A549 (cell line): Measurements from ENCODE around the gene RASD2. TPM values are rescaled to one million over a fixed set of nuclear protein-coding genes. Genes with fewer than 3 reads are reported as not detected.

Experiments used
- ATAC-seq, 2 experiments: fragments of 200-7000 bp in 1 of 2; fragments of >200 bp in 1 of 2; cut with Nextera tagmentation in 1 of 2; cut with Tn5 transposase in 1 of 2; 3 replicates each; pipeline versions ENCODE4 v1.8.0 to v1.9.1; 2018 to 2020; ENCODE audit warnings: mild to moderate bottlenecking in 1 of 2, moderate library complexity in 1 of 2
- CTCF ChIA-PET: fragments of 300-600 bp; sonication (Branson Sonifier 250); formaldehyde crosslinking; extraction: SDS; loops from one replicate; lab custom pipeline; 2021; ENCODE audit warnings: antibody characterized with exemption, inconsistent platforms; lab: Yijun Ruan, JAX
- POLR2A ChIA-PET: fragments of 350-600 bp; formaldehyde crosslinking; extraction: SDS; loops from one replicate; lab custom pipeline; 2021; ENCODE audit warnings: antibody characterized with exemption, inconsistent platforms; lab: Yijun Ruan, JAX
- DNase-seq, 2 experiments: peaks; one replicate each; pipeline versions ENCODE4 v3.0.0 to v3.0.0-alpha.2; 2011 to 2016; ENCODE audit warnings: low read depth in 1 of 2, low spot score in 1 of 2
- FAIRE-seq: peaks from 2 replicates; lab custom pipeline; 2011; peaks lifted over from hg19 to GRCh38; lab: Jason Lieb, UNC
- H3K27ac ChIP-seq, 2 experiments: fragments of >200 bp; sonication (Bioruptor Twin); formaldehyde crosslinking; 3 replicates each; pipeline ENCODE4 v1.5.1; 2016 to 2017
- H3K4me1 ChIP-seq: fragments of >200 bp; sonication (Bioruptor Twin); formaldehyde crosslinking; 3 replicates; pipeline ENCODE4 v1.6.1; 2016
- H3K4me2 ChIP-seq: fragments of >200 bp; sonication (Bioruptor Twin); formaldehyde crosslinking; 3 replicates; pipeline ENCODE4 v1.6.1; 2016
- H3K4me3 ChIP-seq: fragments of >200 bp; sonication (Bioruptor Twin); formaldehyde crosslinking; 3 replicates; pipeline ENCODE4 v1.5.1; 2016
- H3K9me3 ChIP-seq: fragments of >200 bp; sonication (Bioruptor Twin); formaldehyde crosslinking; 3 replicates; pipeline ENCODE4 v1.6.1; 2016
- CBX2 ChIP-seq: fragments of 200-600 bp; sonication (generic); IDR thresholded peaks from 2 replicates; pipeline ENCODE4 v1.6.1; 2016; ENCODE audit warnings: low read depth, mild to moderate bottlenecking, borderline replicate concordance
- CTCF ChIP-seq: fragments of >200 bp; sonication (Bioruptor Twin); formaldehyde crosslinking; IDR thresholded peaks from 3 replicates; pipeline ENCODE4 v1.5.1; 2016
- EHMT2 ChIP-seq: fragments of 200-600 bp; sonication (generic); IDR thresholded peaks from 2 replicates; pipeline ENCODE4 v1.6.1; 2016; ENCODE audit warnings: antibody characterized with exemption, low read depth, mild to moderate bottlenecking, moderate library complexity
- ELK1 ChIP-seq: fragments of 150-350 bp; IDR thresholded peaks from 2 replicates; pipeline ENCODE4 v1.6.1; 2014; ENCODE audit warnings: low read depth, mild to moderate bottlenecking, low read length
- EP300 ChIP-seq, 2 experiments: fragments of >200 bp; sonication (Bioruptor Twin); formaldehyde crosslinking; IDR thresholded peaks; 2 replicates in 1 of 2; 3 replicates in 1 of 2; pipeline ENCODE4 v1.6.1; 2016 to 2017
- FOSL2 ChIP-seq, 2 experiments: fragments of 450-650 bp in 1 of 2; fragments of >200 bp in 1 of 2; sonication (Bioruptor Twin) in 1 of 2; formaldehyde crosslinking; IDR thresholded peaks; 2 replicates each; pipeline versions ENCODE4 v1.5.0 to v1.6.1; 2016 to 2020; ENCODE audit warnings: mild to moderate bottlenecking in 1 of 2, moderate library complexity in 1 of 2
- FOXS1 ChIP-seq: fragments of 250-450 bp; sonication (Bioruptor Pico); IDR thresholded peaks from 2 replicates; pipeline ENCODE4 v1.5.0; 2020; ENCODE audit warnings: mild to moderate bottlenecking, moderate library complexity
- GATA3 ChIP-seq: IDR thresholded peaks from 2 replicates; pipeline ENCODE4 v1.6.1; 2012; ENCODE audit warnings: borderline replicate concordance
- HOXB13 ChIP-seq: fragments of 250-450 bp; sonication (Bioruptor Pico); IDR thresholded peaks from 2 replicates; pipeline ENCODE4 v1.5.0; 2020; ENCODE audit warnings: low read depth, mild to moderate bottlenecking, moderate library complexity
- JUNB ChIP-seq: fragments of >200 bp; sonication (Bioruptor Twin); formaldehyde crosslinking; IDR thresholded peaks from 2 replicates; pipeline ENCODE4 v1.6.1; 2016
- KDM1A ChIP-seq: fragments of 200-600 bp; sonication (generic); IDR thresholded peaks from 2 replicates; pipeline ENCODE4 v1.6.1; 2016; ENCODE audit warnings: low read depth, mild to moderate bottlenecking
- KDM5A ChIP-seq: fragments of 200-600 bp; sonication (generic); IDR thresholded peaks from 2 replicates; pipeline ENCODE4 v1.6.1; 2016; ENCODE audit warnings: antibody characterized with exemption, mild to moderate bottlenecking
- MAZ ChIP-seq: fragments of 150-350 bp; IDR thresholded peaks from 2 replicates; pipeline ENCODE4 v1.6.1; 2014; ENCODE audit warnings: antibody characterized with exemption, low read depth, low read length, borderline replicate concordance
- NFE2L2 ChIP-seq: fragments of 150-350 bp; conservative IDR thresholded peaks from 2 replicates; pipeline ENCODE4 v1.6.1; 2014; ENCODE audit warnings: low read length
- NR3C1 ChIP-seq: fragments of >200 bp; sonication (Bioruptor Twin); formaldehyde crosslinking; IDR thresholded peaks from 3 replicates; pipeline ENCODE4 v1.6.1; 2017
- PHF8 ChIP-seq: fragments of 200-600 bp; sonication (generic); IDR thresholded peaks from 2 replicates; pipeline ENCODE4 v1.6.1; 2016; ENCODE audit warnings: low read depth, mild to moderate bottlenecking, antibody characterized with exemption, moderate library complexity, borderline replicate concordance
- RAD21 ChIP-seq, 2 experiments: fragments of >200 bp in 1 of 2; sonication (Bioruptor Twin) in 1 of 2; formaldehyde crosslinking in 1 of 2; IDR thresholded peaks in 1 of 2; conservative IDR thresholded peaks in 1 of 2; 2 replicates in 1 of 2; 3 replicates in 1 of 2; pipeline ENCODE4 v1.6.1; 2012 to 2018; ENCODE audit warnings: inconsistent platforms in 1 of 2
- RARB ChIP-seq: fragments of 250-450 bp; sonication (Bioruptor Pico); IDR thresholded peaks from 2 replicates; pipeline ENCODE4 v1.8.0; 2021; ENCODE audit warnings: mild to moderate bottlenecking, moderate library complexity
- SMC3 ChIP-seq: fragments of >200 bp; sonication (Bioruptor Twin); formaldehyde crosslinking; IDR thresholded peaks from 3 replicates; pipeline ENCODE4 v1.6.1; 2018; ENCODE audit warnings: inconsistent platforms
- TP53 ChIP-seq: fragments of 250-450 bp; sonication (Bioruptor Pico); IDR thresholded peaks from 2 replicates; pipeline ENCODE4 v1.5.0; 2021; ENCODE audit warnings: mild to moderate bottlenecking, moderate library complexity
- ZC3H11A ChIP-seq: fragments of 450-650 bp; IDR thresholded peaks from 2 replicates; pipeline ENCODE4 v1.6.1; 2014; ENCODE audit warnings: antibody characterized with exemption, mild to moderate bottlenecking
- ZFP36 ChIP-seq: fragments of 450-650 bp; IDR thresholded peaks from 2 replicates; pipeline ENCODE4 v1.6.1; 2014; ENCODE audit warnings: borderline replicate concordance; ENCODE audit not compliant: partially characterized antibody
- ZSCAN20 ChIP-seq: fragments of 250-450 bp; sonication (Bioruptor Pico); IDR thresholded peaks from 2 replicates; pipeline ENCODE4 v1.8.0; 2022; ENCODE audit warnings: mild to moderate bottlenecking, moderate library complexity
- WGBS: methylation state at CpG from one replicate; pipeline ENCODE4 v1.1.6; 2017; ENCODE audit errors: missing lambda C conversion rate; 5-methylcytosine and 5-hydroxymethylcytosine counted together
- polyA plus RNA-seq, 4 experiments: library from polyadenylated mRNA; depleted of rRNA in 3 of 4; stranded (reverse); fragments of >200 nt; fragmentation: RNase III in 1 of 4; extraction: RNeasy Plus Mini Kit Qiagen cat#74134 plus additional on column Dnase treatment in 1 of 4; gene quantifications; 2 replicates in 3 of 4; 3 replicates in 1 of 4; pipeline ENCODE4 v1.2.3, GENCODE V29; 2011 to 2017
- TF ChIP-seq, protein P1 (sequence below): fragments of 250-450 bp; sonication (Bioruptor Pico); IDR thresholded peaks from 2 replicates; pipeline ENCODE4 v1.5.0; 2021; ENCODE audit warnings: mild to moderate bottlenecking, moderate library complexity, borderline replicate concordance

Gene RASD2
- polyA plus RNA-seq, 2 of the 4 experiments (the other 2 are of a cell fraction): 0.61 to 1.2 TPM

GRCh38 chr22:35559354-35560005 lies 18.8 kb downstream of the RASD2 start:
- peak overlapping the region in 1 of 2 experiments; percentile 90; a peak in 1 of 6 replicates for H3K27ac ChIP-seq
- ChIA-PET POLR2A (no interaction called here), CTCF (interaction anchor here (1.5 kb wide), 1 partner anchor 129 kb away, joined by 3 read pairs; no protein-coding TSS in a partner anchor)
- no peak overlapping the region for H3K4me3 ChIP-seq
- no peak for DNase-seq
- 78% methylated on average over 2 of the region's 2 CpGs for WGBS
- 0 out of 3 replicates have a peak, but pooled peaks cover 4% of the 10 kb centered on the region for H3K9me3 ChIP-seq
- TF ChIP-seq MAZ (no peak), SMC3 (no peak), NR3C1 (no peak), CBX2 (no peak), KDM1A (no peak), ELK1 (no peak), ZC3H11A (no peak), TP53 (CRISPR knock-in tag) (no peak), KDM5A (no peak)
- TF ChIP-seq, protein P1, sequence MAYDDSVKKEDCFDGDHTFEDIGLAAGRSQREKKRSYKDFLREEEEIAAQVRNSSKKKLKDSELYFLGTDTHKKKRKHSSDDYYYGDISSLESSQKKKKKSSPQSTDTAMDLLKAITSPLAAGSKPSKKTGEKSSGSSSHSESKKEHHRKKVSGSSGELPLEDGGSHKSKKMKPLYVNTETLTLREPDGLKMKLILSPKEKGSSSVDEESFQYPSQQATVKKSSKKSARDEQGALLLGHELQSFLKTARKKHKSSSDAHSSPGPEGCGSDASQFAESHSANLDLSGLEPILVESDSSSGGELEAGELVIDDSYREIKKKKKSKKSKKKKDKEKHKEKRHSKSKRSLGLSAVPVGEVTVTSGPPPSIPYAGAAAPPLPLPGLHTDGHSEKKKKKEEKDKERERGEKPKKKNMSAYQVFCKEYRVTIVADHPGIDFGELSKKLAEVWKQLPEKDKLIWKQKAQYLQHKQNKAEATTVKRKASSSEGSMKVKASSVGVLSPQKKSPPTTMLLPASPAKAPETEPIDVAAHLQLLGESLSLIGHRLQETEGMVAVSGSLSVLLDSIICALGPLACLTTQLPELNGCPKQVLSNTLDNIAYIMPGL (CRISPR knock-in tag): no peak
- no peak for ATAC-seq
- FAIRE-seq: no peak
- no peak overlapping the region for H3K4me2 ChIP-seq
- peaks cover 21% of the 10 kb centered on the region for H3K4me1 ChIP-seq

DNA sequence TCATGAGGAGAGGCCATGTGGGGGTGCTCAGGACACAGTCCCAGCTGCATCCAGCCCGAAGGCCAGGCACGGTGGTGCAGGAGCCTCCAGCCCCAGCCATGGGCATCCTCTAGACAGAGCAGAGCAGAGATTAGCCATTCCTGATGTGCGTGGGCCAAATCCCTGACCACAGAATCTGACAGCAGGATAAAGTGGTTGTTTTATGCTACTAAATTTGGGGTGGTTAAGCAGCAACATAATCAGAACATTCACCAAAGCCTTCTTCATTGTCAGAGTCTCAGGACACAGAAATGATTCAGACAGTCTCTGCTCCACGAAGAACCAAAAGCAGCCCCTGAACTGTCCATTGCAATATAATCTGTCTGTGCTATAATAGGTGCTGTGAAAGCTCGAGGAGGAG lies 19.7 kb downstream of the RASD2 start:
- DNase-seq (no peak), FAIRE-seq (no peak), ATAC-seq (0 out of 6 replicates have a peak, but pooled peaks of 1 of the 2 experiments have one; percentile 24)
- Histone ChIP-seq H3K4me2 (no peak overlapping the region), H3K9me3 (0 out of 3 replicates have a peak, but pooled peaks cover 4% of the 10 kb centered on the region), H3K4me3 (no peak overlapping the region), H3K27ac (peak overlapping the region in 1 of 2 experiments; percentile 90; a peak in 3 of 6 replicates), H3K4me1 (peaks cover 21% of the 10 kb centered on the region)
- TF ChIP-seq ZSCAN20 (CRISPR knock-in tag): no peak
- TF ChIP-seq ZFP36: no peak
- TF ChIP-seq EP300 (IDR thresholded peaks at IDR 0.05): no peak
- no peak for TF ChIP-seq SMC3
- no peak for TF ChIP-seq HOXB13
- TF ChIP-seq CTCF: no peak
- TF ChIP-seq RAD21 (conservative IDR thresholded peaks at IDR 0.05 in 1 of 2, IDR thresholded peaks at IDR 0.05 in 1 of 2): no peak
- TF ChIP-seq PHF8: no peak
- no peak for TF ChIP-seq FOXS1 (CRISPR knock-in tag)
- TF ChIP-seq TP53 (CRISPR knock-in tag): no peak
- TF ChIP-seq FOSL2 (IDR thresholded peaks at IDR 0.05): no peak
- no peak for TF ChIP-seq FOSL2 (CRISPR knock-in tag; IDR thresholded peaks at IDR 0.05)
- TF ChIP-seq CBX2: no peak
- TF ChIP-seq JUNB: no peak
- TF ChIP-seq EHMT2: no peak
- TF ChIP-seq NFE2L2: no peak
- TF ChIP-seq, protein P1 (CRISPR knock-in tag): no peak
- no peak for TF ChIP-seq RARB (CRISPR knock-in tag)
- no peak for TF ChIP-seq GATA3
- CTCF ChIA-PET: interaction anchor here (1.5 kb wide), 1 partner anchor 130 kb away, joined by 3 read pairs; no protein-coding TSS in a partner anchor
- POLR2A ChIA-PET: no interaction called here
- WGBS: 89% methylated on average over 5 of the region's 5 CpGs
